Keratinocyte (primary cell): Measurements from ENCODE around the gene ITPA. TPM values are rescaled to one million over a fixed set of nuclear protein-coding genes. Genes with fewer than 3 reads are reported as not detected.
A peak's percentile ranks its signal among the peaks of the same experiment; 100 is the strongest.

ENCODE experiments used
- DNase-seq: peaks from one replicate; pipeline ENCODE4 v3.0.0-alpha.2; 2011; ENCODE audit warnings: low read depth, missing footprints, low spot score
- FAIRE-seq: peaks from 2 replicates; lab custom pipeline; 2011; peaks lifted over from hg19 to GRCh38; lab: Jason Lieb, UNC
- H2AFZ ChIP-seq: 2 replicates; pipeline ENCODE4 v1.6.0; 2012; ENCODE audit warnings: low read length, control low read depth, inconsistent platforms; ENCODE audit not compliant: control insufficient read depth
- H3K27ac ChIP-seq: 2 replicates; pipeline ENCODE4 v1.5.1; 2011; ENCODE audit warnings: low read length; ENCODE audit not compliant: control insufficient read depth, insufficient read depth
- H3K27me3 ChIP-seq: 3 replicates; pipeline ENCODE4 v1.6.0; 2011; ENCODE audit warnings: low read length; ENCODE audit not compliant: control insufficient read depth, insufficient read depth; ENCODE audit errors: extremely low read depth
- H3K36me3 ChIP-seq, 2 experiments: 2 replicates in 1 of 2; 3 replicates in 1 of 2; pipeline ENCODE4 v1.5.1; 2011; ENCODE audit warnings: low read length in 2 of 2, mild to moderate bottlenecking in 1 of 2; ENCODE audit not compliant: control insufficient read depth in 2 of 2, insufficient read depth in 2 of 2; ENCODE audit errors: extremely low read depth in 1 of 2
- H3K4me1 ChIP-seq: 3 replicates; pipeline ENCODE4 v1.5.1; 2011; ENCODE audit warnings: low read length; ENCODE audit not compliant: control insufficient read depth, insufficient read depth; ENCODE audit errors: extremely low read depth
- H3K4me2 ChIP-seq: 3 replicates; pipeline ENCODE4 v1.6.0; 2011; ENCODE audit warnings: low read depth, low read length; ENCODE audit not compliant: control insufficient read depth, insufficient read depth; ENCODE audit errors: extremely low read depth
- H3K4me3 ChIP-seq, 3 experiments: fragments of 200-600 bp in 1 of 3; sonication (generic) in 1 of 3; 2 replicates in 2 of 3; 3 replicates in 1 of 3; pipeline ENCODE4 v1.5.1; 2011 to 2016; ENCODE audit warnings: low read length in 3 of 3, mild to moderate bottlenecking in 3 of 3, control low read depth in 2 of 3, inconsistent platforms in 1 of 3, low read depth in 1 of 3, mixed read lengths in 1 of 3, mixed run types in 1 of 3, moderate library complexity in 1 of 3; ENCODE audit not compliant: control insufficient read depth in 2 of 3, insufficient read depth in 2 of 3; ENCODE audit errors: extremely low read depth in 1 of 3
- H3K79me2 ChIP-seq: 2 replicates; pipeline ENCODE4 v1.6.0; 2012; ENCODE audit warnings: low read length; ENCODE audit not compliant: control insufficient read depth, insufficient read depth
- H3K9ac ChIP-seq: 3 replicates; pipeline ENCODE4 v1.6.0; 2011; ENCODE audit warnings: low read length; ENCODE audit not compliant: control insufficient read depth, insufficient read depth; ENCODE audit errors: extremely low read depth
- H3K9me1 ChIP-seq: 3 replicates; pipeline ENCODE4 v1.6.0; 2011; ENCODE audit warnings: low read length; ENCODE audit not compliant: control insufficient read depth, insufficient read depth; ENCODE audit errors: extremely low read depth
- H3K9me3 ChIP-seq: 2 replicates; pipeline ENCODE4 v1.5.1; 2012; ENCODE audit warnings: low read depth, low read length; ENCODE audit not compliant: control insufficient read depth
- H4K20me1 ChIP-seq: 3 replicates; pipeline ENCODE4 v1.6.0; 2011; ENCODE audit warnings: low read length; ENCODE audit not compliant: control insufficient read depth, insufficient read depth; ENCODE audit errors: extremely low read depth
- CTCF ChIP-seq, 3 experiments: IDR thresholded peaks in 1 of 3; conservative IDR thresholded peaks in 1 of 3; optimal IDR thresholded peaks in 1 of 3; 2 replicates in 2 of 3; 3 replicates in 1 of 3; pipeline versions ENCODE3 to v1.5.1; 2011; ENCODE audit warnings: low read length in 3 of 3, mild to moderate bottlenecking in 3 of 3, moderate library complexity in 2 of 3, control low read depth in 1 of 3, inconsistent platforms in 1 of 3; ENCODE audit not compliant: insufficient read depth in 2 of 3; ENCODE audit errors: extremely low read depth in 1 of 3
- EZH2 ChIP-seq: IDR thresholded peaks from one replicate; pipeline ENCODE4 v1.6.1; 2012; ENCODE audit warnings: inconsistent platforms, mild to moderate bottlenecking, low read length, moderate library complexity
- dilution Hi-C: fragments of 300-500 bp; cut with MboI; formaldehyde crosslinking; loops from one replicate; pipeline ENCODE4 v1.7.0; 2020; ENCODE audit warnings: low sequenced_read_pairs; ENCODE audit not compliant: extremely low pct_ligation_motif_present
- polyA plus RNA-seq, 5 experiments: library from polyadenylated mRNA; depleted of rRNA in 3 of 5; stranded (reverse) in 3 of 5; stranded (forward) in 1 of 5; unstranded in 1 of 5; fragments of >200 nt; gene quantifications; 1 replicate in 1 of 5; 2 replicates in 3 of 5; 3 replicates in 1 of 5; pipeline versions ENCODE4 v1.2.1 to v1.2.3, GENCODE V29; 2011 to 2012; ENCODE audit warnings: missing spikeins in 2 of 5, low read depth in 1 of 5, low replicate concordance in 1 of 5

ITPA gene
- polyA plus RNA-seq, 1 donor (not counting 4 experiments of a cell fraction or from before 2014, with no cell fraction given) = 40.5 TPM

GRCh38 chr20:3199976-3200755 is 9.1 kb upstream of the ITPA start:
- H4K20me1 ChIP-seq = no peaks in the 10 kb centered on the region
- FAIRE-seq (no peak), DNase-seq (no peak)
- H3K79me2 ChIP-seq = peaks cover 24% of the 10 kb centered on the region
- no peak overlapping the region for H3K9ac ChIP-seq
- H3K27ac ChIP-seq = no peak overlapping the region
- H3K36me3 ChIP-seq = peaks cover 17 to 31% of the 10 kb centered on the region in 2 experiments
- no peak overlapping the region for H2AFZ ChIP-seq
- dilution Hi-C loops = no loop called here
- TF ChIP-seq EZH2 = no peak
- no peak for TF ChIP-seq CTCF (optimal IDR thresholded peaks at IDR 0.05 in 1 of 3, IDR thresholded peaks at IDR 0.05 in 1 of 3, conservative IDR thresholded peaks at IDR 0.05 in 1 of 3; ENCODE audit: extremely low read depth in 1 of 3, insufficient read depth in 2 of 3, low read length in 3 of 3)
- no peaks in the 10 kb centered on the region for H3K9me3 ChIP-seq
- H3K9me1 ChIP-seq = no peaks in the 10 kb centered on the region
- no peak overlapping the region for H3K4me2 ChIP-seq
- H3K4me3 ChIP-seq = no peak overlapping the region
- H3K27me3 ChIP-seq = no peaks in the 10 kb centered on the region
- peaks cover 14% of the 10 kb centered on the region for H3K4me1 ChIP-seq

- peaks cover 24% of the 10 kb centered on the region for H3K79me2 ChIP-seq
- H3K9ac ChIP-seq = peak overlapping the region; percentile 81
- H3K4me1 ChIP-seq = peaks cover 15% of the 10 kb centered on the region
- no peak for FAIRE-seq
- H4K20me1 ChIP-seq = no peaks in the 10 kb centered on the region
- DNase-seq = no peak
- no peaks in the 10 kb centered on the region for H3K9me1 ChIP-seq
- H3K36me3 ChIP-seq = peaks cover 12 to 24% of the 10 kb centered on the region in 2 experiments
- dilution Hi-C loops = no loop called here
- peak overlapping the region; percentile 96 for H2AFZ ChIP-seq
- peak overlapping the region; percentile 85 to 96 (median 94) for H3K4me3 ChIP-seq
- no peak for TF ChIP-seq CTCF (optimal IDR thresholded peaks at IDR 0.05 in 1 of 3, IDR thresholded peaks at IDR 0.05 in 1 of 3, conservative IDR thresholded peaks at IDR 0.05 in 1 of 3; ENCODE audit: extremely low read depth in 1 of 3, insufficient read depth in 2 of 3, low read length in 3 of 3)
- no peaks in the 10 kb centered on the region for H3K27me3 ChIP-seq
- H3K9me3 ChIP-seq = no peaks in the 10 kb centered on the region
- peak overlapping the region; percentile 76 for H3K27ac ChIP-seq
- H3K4me2 ChIP-seq = peak overlapping the region; percentile 98
These were observed 6.4 kb upstream of the ITPA start for GRCh38 chr20:3202965-3203314.
